DOHH2 (cell line): ENCODE data around the gene RBBP8NL.

ENCODE experiments used
- H3F3A ChIP-seq: fragments of 200-600 bp; sonication (generic), shearing (Covaris generic); 2 replicates; pipeline ENCODE4 v1.6.0; 2016; ENCODE audit warnings: antibody characterized with exemption, mild to moderate bottlenecking; ENCODE audit not compliant: control insufficient read depth, insufficient read depth
- H3K27ac ChIP-seq: fragments of 200-600 bp; sonication (generic); 2 replicates; pipeline ENCODE4 v1.5.1; 2014; ENCODE audit warnings: low read depth, mild to moderate bottlenecking, low read length, moderate library complexity
- H3K27me3 ChIP-seq: fragments of 200-600 bp; sonication (generic); 2 replicates; pipeline ENCODE4 v1.6.1; 2014; ENCODE audit warnings: mild to moderate bottlenecking, low read length, mixed read lengths; ENCODE audit not compliant: control insufficient read depth
- H3K36me3 ChIP-seq: fragments of 200-600 bp; sonication (generic); 2 replicates; pipeline ENCODE4 v1.6.1; 2014; ENCODE audit warnings: mild to moderate bottlenecking, low read length, moderate library complexity, mixed read lengths; ENCODE audit not compliant: control insufficient read depth
- H3K4me1 ChIP-seq: fragments of 200-600 bp; sonication (generic); 2 replicates; pipeline ENCODE4 v1.6.1; 2014; ENCODE audit warnings: mild to moderate bottlenecking, low read length, mixed read lengths; ENCODE audit not compliant: control insufficient read depth
- H3K4me2 ChIP-seq: fragments of 200-600 bp; sonication (generic); 2 replicates; pipeline ENCODE4 v1.6.0; 2014; ENCODE audit warnings: mild to moderate bottlenecking, low read length, moderate library complexity
- H3K4me3 ChIP-seq: fragments of 200-600 bp; sonication (generic); 2 replicates; pipeline ENCODE4 v1.5.1; 2014; ENCODE audit warnings: mild to moderate bottlenecking, low read length, mixed read lengths
- H3K79me2 ChIP-seq: fragments of 200-600 bp; sonication (generic); 2 replicates; pipeline ENCODE4 v1.6.1; 2014; ENCODE audit warnings: mild to moderate bottlenecking, low read length, mixed read lengths; ENCODE audit not compliant: control insufficient read depth
- H3K9me2 ChIP-seq: fragments of 200-600 bp; sonication (generic); replicated peaks from 2 replicates; pipeline ENCODE4 v1.6.1; 2014; ENCODE audit warnings: mild to moderate bottlenecking, low read length, mixed read lengths; ENCODE audit not compliant: control insufficient read depth
- H3K9me3 ChIP-seq: fragments of 200-600 bp; sonication (generic); 2 replicates; pipeline ENCODE4 v1.6.1; 2014; ENCODE audit warnings: antibody characterized with exemption, low read length, mixed read lengths; ENCODE audit not compliant: control insufficient read depth, insufficient read depth
- H4K20me1 ChIP-seq: fragments of 200-600 bp; sonication (generic); 2 replicates; pipeline ENCODE4 v1.6.0; 2014; ENCODE audit warnings: low read depth, mild to moderate bottlenecking, antibody characterized with exemption, low read length, moderate library complexity; ENCODE audit not compliant: control insufficient read depth, insufficient read depth
- EZH2phosphoT487 ChIP-seq: fragments of 200-600 bp; sonication (generic); IDR thresholded peaks from 2 replicates; pipeline ENCODE4 v1.6.1; 2017; ENCODE audit warnings: borderline replicate concordance, mild to moderate bottlenecking, antibody characterized with exemption, low read length, moderate library complexity, mixed read lengths
- TF ChIP-seq, protein P1 (sequence below): fragments of 200-600 bp; sonication (generic); IDR thresholded peaks from one replicate; pipeline ENCODE4 v1.5.1; 2014; ENCODE audit warnings: antibody characterized with exemption, mild to moderate bottlenecking, low read depth, low read length; ENCODE audit not compliant: poor library complexity, severe bottlenecking

Gene RBBP8NL

DNA sequence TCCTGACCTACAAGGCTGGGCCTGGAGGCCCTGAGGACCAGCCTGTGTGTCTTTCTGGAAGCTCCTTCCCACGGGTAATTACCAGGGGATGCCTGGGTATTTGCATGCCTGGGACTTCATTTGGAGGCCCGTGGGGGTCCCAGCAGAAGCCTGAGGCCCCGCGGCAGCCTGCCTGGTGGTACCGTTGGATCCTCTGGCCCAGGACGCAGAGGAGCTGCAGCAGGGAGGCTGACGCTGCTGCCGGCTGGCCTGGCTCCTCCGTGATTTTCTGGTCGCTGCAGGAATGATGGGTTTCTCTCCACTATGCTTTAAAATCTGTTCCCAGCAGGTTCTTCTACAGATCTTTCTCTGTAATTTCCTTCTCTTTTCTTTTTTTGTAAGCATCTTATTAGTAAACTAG, 26.8 kb downstream of the RBBP8NL start:
- no peaks in the 10 kb centered on the region for H3K9me2 ChIP-seq
- H3F3A ChIP-seq = no peaks in the 10 kb centered on the region
- TF ChIP-seq, protein P1, sequence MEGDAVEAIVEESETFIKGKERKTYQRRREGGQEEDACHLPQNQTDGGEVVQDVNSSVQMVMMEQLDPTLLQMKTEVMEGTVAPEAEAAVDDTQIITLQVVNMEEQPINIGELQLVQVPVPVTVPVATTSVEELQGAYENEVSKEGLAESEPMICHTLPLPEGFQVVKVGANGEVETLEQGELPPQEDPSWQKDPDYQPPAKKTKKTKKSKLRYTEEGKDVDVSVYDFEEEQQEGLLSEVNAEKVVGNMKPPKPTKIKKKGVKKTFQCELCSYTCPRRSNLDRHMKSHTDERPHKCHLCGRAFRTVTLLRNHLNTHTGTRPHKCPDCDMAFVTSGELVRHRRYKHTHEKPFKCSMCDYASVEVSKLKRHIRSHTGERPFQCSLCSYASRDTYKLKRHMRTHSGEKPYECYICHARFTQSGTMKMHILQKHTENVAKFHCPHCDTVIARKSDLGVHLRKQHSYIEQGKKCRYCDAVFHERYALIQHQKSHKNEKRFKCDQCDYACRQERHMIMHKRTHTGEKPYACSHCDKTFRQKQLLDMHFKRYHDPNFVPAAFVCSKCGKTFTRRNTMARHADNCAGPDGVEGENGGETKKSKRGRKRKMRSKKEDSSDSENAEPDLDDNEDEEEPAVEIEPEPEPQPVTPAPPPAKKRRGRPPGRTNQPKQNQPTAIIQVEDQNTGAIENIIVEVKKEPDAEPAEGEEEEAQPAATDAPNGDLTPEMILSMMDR = no peak
- no peak for TF ChIP-seq EZH2phosphoT487
- H3K9me3 ChIP-seq = no peaks in the 10 kb centered on the region; the same call in 1 of the 2 replicates
- no peak overlapping the region for H3K27ac ChIP-seq
- peaks cover 37% of the 10 kb centered on the region for H3K79me2 ChIP-seq
- no peaks in the 10 kb centered on the region for H3K27me3 ChIP-seq
- peaks cover 29% of the 10 kb centered on the region for H3K36me3 ChIP-seq
- H4K20me1 ChIP-seq = no peaks in the 10 kb centered on the region
- H3K4me1 ChIP-seq = peaks cover 5% of the 10 kb centered on the region
- H3K4me2 ChIP-seq = no peak overlapping the region
- H3K4me3 ChIP-seq = no peak overlapping the region

DNA sequence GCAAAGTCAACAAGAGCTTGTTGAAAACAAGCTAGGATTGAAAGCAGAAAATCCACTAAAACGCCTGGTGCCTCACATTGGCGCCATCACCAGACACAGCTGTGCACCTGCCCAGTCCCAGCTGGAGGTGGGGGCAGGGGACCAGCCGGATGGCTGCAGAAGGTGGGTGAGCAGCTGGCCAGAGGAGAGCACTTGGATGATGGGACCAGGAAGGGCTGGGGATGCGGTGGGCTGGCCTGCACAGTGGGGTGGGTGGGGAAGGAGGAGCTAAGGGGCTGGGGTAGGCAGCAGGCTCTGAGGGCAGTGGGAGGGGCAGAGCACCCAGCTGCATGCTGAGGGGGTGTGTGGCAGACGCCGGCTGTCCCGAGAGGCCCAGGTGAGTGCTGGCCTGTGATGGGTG, 27.3 kb downstream of the RBBP8NL start:
- Histone ChIP-seq H3K4me1 (no peaks in the 10 kb centered on the region; the same call in 1 of the 2 replicates), H3K9me2 (no peaks in the 10 kb centered on the region), H4K20me1 (no peaks in the 10 kb centered on the region), H3K36me3 (peaks cover 29% of the 10 kb centered on the region), H3K27me3 (no peaks in the 10 kb centered on the region), H3K27ac (no peak overlapping the region), H3F3A (no peaks in the 10 kb centered on the region), H3K9me3 (no peaks in the 10 kb centered on the region; the same call in 1 of the 2 replicates), H3K79me2 (peaks cover 32% of the 10 kb centered on the region), H3K4me2 (no peak overlapping the region), H3K4me3 (no peak overlapping the region)
- TF ChIP-seq EZH2phosphoT487 = no peak
- TF ChIP-seq, protein P1 = no peak

DNA sequence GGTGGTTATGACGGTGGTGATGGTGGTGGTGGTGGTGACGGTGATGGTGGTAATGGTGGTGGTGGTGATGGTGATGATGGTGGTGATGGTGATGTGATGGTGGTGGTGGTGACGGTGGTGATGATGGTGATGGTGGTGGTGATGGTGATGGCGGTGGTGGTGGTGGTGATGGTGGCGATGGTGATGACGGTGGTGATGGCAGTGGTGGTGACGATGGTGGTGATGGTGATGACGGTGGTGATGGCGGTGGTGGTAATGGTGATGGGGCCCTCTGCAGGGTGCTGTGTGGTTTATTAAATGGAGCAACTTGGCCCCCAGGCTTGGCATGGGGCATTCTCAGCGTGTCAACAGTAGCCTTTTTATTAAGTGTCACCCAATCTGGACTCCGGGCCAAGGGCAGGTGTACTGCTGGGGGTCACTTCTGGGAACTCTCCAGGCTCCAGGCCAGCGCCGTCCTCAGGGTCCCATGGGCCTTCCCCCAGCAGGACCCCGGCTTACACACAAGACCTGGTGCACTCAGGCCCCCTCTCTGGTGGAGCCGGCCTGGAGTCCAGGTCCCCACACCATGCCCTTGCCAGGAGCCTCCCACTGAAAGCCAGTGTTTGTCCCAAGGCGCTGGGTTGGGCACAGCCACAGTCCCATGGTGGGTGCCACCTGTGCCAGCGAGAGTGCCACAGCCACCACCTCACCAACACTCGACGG, 29.1 kb downstream of the RBBP8NL start:
- TF ChIP-seq, protein P1 = no peak
- no peak for TF ChIP-seq EZH2phosphoT487
- H3K4me1 ChIP-seq = no peaks in the 10 kb centered on the region
- peaks cover 14% of the 10 kb centered on the region for H3K79me2 ChIP-seq
- no peaks in the 10 kb centered on the region for H3K9me2 ChIP-seq
- no peak overlapping the region for H3K27ac ChIP-seq
- H3K4me3 ChIP-seq = no peak overlapping the region
- H3K36me3 ChIP-seq = peaks cover 31% of the 10 kb centered on the region
- H3K27me3 ChIP-seq = no peaks in the 10 kb centered on the region
- H3K9me3 ChIP-seq = no peaks in the 10 kb centered on the region; the same call in 1 of the 2 replicates
- no peaks in the 10 kb centered on the region for H3F3A ChIP-seq
- H3K4me2 ChIP-seq = no peak overlapping the region
- no peaks in the 10 kb centered on the region for H4K20me1 ChIP-seq
